HFFc6 (cell line): ENCODE data around the gene DUSP15. TPM values are rescaled to one million over a fixed set of nuclear protein-coding genes. Genes with fewer than 3 reads are reported as not detected.

Experiments
- DNase-seq: peaks from one replicate; pipeline ENCODE4 v3.0.0-alpha.2; 2018
- H3K27ac Mint-ChIP-seq: 2 replicates; pipeline ENCODE4 v1.8.0; 2020; ENCODE audit warnings: mild to moderate bottlenecking, mixed read lengths
- H3K27me3 Mint-ChIP-seq: 2 replicates; pipeline ENCODE4 v1.8.0; 2021; ENCODE audit warnings: mild to moderate bottlenecking, moderate library complexity, mixed read lengths; ENCODE audit not compliant: insufficient read depth
- H3K36me3 Mint-ChIP-seq: 2 replicates; pipeline ENCODE4 v1.8.0; 2021; ENCODE audit warnings: low read depth, mixed read lengths
- H3K4me1 Mint-ChIP-seq: 2 replicates; pipeline ENCODE4 v1.8.0; 2020; ENCODE audit warnings: low read depth, mixed read lengths
- H3K4me3 Mint-ChIP-seq: 2 replicates; pipeline ENCODE4 v1.8.0; 2020; ENCODE audit warnings: mild to moderate bottlenecking, moderate library complexity, mixed read lengths
- H3K9me3 Mint-ChIP-seq: 2 replicates; pipeline ENCODE4 v1.8.0; 2020; ENCODE audit warnings: mild to moderate bottlenecking, mixed read lengths
- CTCF ChIP-seq: fragments of 200-600 bp; sonication (generic); IDR thresholded peaks from 2 replicates; pipeline ENCODE4 v1.5.0; 2021; ENCODE audit warnings: antibody characterized with exemption, mild to moderate bottlenecking
- total RNA-seq, 6 experiments: library from RNA; stranded (reverse); fragmentation: NEBNext Ultra II Directional; extraction: Animal tissue kit (Norgen Biotek cat#: 25700); gene quantifications; 2 replicates in 1 of 6; 3 replicates in 5 of 6; pipeline ENCODE4 v1.2.3, GENCODE V29; 2021

DUSP15 gene
- total RNA-seq, 6 experiments from 2014 or later: not detected

- Mint-ChIP-seq H3K27ac (no peak overlapping the region), H3K4me3 (no peak overlapping the region)
These were observed 38.1 kb upstream of the DUSP15 start for GRCh38 chr20:31908424-31908823.

GRCh38 chr20:31908016-31908415 lies 37.7 kb upstream of the DUSP15 start:
- Mint-ChIP-seq H3K27me3 (peaks cover 23% of the 10 kb centered on the region), H3K9me3 (no peaks in the 10 kb centered on the region), H3K4me1 (no peaks in the 10 kb centered on the region), H3K27ac (no peak overlapping the region), H3K4me3 (no peak overlapping the region), H3K36me3 (no peaks in the 10 kb centered on the region)
- no peak for TF ChIP-seq CTCF
- no peak for DNase-seq

More at GRCh38 chr20:31908424-31908823, 38.1 kb upstream of the DUSP15 start:
- Mint-ChIP-seq H3K9me3 (no peaks in the 10 kb centered on the region), H3K27me3 (peaks cover 23% of the 10 kb centered on the region), H3K36me3 (no peaks in the 10 kb centered on the region), H3K4me1 (no peaks in the 10 kb centered on the region)
- DNase-seq: no peak
- no peak for TF ChIP-seq CTCF

GRCh38 chr20:31907046-31907445 lies 36.7 kb upstream of the DUSP15 start:
- Mint-ChIP-seq H3K27me3 (peaks cover 23% of the 10 kb centered on the region), H3K36me3 (no peaks in the 10 kb centered on the region), H3K9me3 (no peaks in the 10 kb centered on the region), H3K4me1 (no peaks in the 10 kb centered on the region), H3K27ac (no peak overlapping the region), H3K4me3 (no peak overlapping the region)
- no peak for DNase-seq
- no peak for TF ChIP-seq CTCF

GRCh38 chr20:31906001-31906400 lies 35.7 kb upstream of the DUSP15 start:
- no peak for DNase-seq
- H3K9me3 Mint-ChIP-seq: no peaks in the 10 kb centered on the region
- no peaks in the 10 kb centered on the region for H3K36me3 Mint-ChIP-seq
- no peak overlapping the region for H3K27ac Mint-ChIP-seq
- TF ChIP-seq CTCF: no peak
- peaks cover 23% of the 10 kb centered on the region for H3K27me3 Mint-ChIP-seq
- H3K4me1 Mint-ChIP-seq: no peaks in the 10 kb centered on the region
- H3K4me3 Mint-ChIP-seq: no peak overlapping the region

GRCh38 chr20:31903627-31904386 lies 33.5 kb upstream of the DUSP15 start:
- H3K4me1 Mint-ChIP-seq: no peaks in the 10 kb centered on the region
- no peak overlapping the region for H3K27ac Mint-ChIP-seq
- no peak for TF ChIP-seq CTCF
- H3K36me3 Mint-ChIP-seq: no peaks in the 10 kb centered on the region
- H3K4me3 Mint-ChIP-seq: no peak overlapping the region
- no peak for DNase-seq
- peaks cover 21% of the 10 kb centered on the region for H3K27me3 Mint-ChIP-seq
- H3K9me3 Mint-ChIP-seq: no peaks in the 10 kb centered on the region
